OCI-M1 (cell line): ENCODE measurements around the gene ABL2.
"Not testable (repeated sequence)": the region's sequence is repeated elsewhere in the genome, so short reads cannot be mapped to it uniquely, and the experiment has no call there.

Experiments used
- DNase-seq: peaks from one replicate; lab custom pipeline; 2025; lab: John Stamatoyannopoulos, UW

The ABL2 gene

DNA sequence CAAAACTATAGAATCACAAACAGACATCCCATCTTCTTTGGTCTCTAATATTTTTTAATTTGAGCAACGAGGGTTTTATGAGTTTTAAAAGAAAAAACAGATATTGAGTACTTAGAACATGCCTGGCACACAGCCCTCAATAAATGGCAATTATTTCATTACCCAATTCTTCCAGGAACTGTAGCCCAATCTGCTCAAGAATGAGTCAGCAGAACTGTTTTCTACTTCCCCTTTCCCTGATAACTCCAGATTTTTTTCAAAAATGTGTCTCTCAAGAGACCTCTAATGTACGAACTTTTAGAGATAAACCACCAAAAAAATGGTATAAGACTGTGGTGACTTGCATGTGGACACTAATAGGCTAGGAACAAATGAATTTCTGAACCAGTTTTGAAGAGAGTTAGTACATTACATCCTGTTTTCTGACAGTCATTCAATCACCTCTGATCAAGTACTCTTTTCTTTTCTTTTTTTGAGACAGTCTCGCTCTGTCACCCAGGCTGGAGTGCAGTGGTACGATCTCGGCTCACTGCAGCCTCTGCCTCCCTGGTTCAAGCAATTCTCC, 11.5 kb downstream of the ABL2 start:
- peak; percentile 98 for DNase-seq

DNA sequence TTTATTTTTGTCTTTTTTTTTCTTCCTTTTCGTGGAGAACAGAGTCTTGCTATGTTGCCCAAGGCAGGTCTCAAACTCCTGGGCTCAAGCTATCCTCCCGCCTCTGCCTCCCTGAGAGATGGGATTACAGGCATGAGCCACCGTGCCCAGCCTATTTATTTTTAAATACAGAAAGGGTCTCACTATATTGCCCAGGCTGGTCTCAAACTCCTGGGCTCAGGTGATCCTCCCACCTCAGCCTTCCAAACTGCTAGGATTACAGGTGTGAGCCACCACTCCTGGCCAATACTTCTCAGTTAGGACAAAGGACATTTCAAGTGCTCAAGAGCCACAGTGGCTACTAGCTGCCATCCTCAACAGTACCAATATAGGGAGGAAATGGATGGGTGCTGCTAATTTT, 16.2 kb downstream of the ABL2 start:
- DNase-seq = not testable (repeated sequence)

DNA sequence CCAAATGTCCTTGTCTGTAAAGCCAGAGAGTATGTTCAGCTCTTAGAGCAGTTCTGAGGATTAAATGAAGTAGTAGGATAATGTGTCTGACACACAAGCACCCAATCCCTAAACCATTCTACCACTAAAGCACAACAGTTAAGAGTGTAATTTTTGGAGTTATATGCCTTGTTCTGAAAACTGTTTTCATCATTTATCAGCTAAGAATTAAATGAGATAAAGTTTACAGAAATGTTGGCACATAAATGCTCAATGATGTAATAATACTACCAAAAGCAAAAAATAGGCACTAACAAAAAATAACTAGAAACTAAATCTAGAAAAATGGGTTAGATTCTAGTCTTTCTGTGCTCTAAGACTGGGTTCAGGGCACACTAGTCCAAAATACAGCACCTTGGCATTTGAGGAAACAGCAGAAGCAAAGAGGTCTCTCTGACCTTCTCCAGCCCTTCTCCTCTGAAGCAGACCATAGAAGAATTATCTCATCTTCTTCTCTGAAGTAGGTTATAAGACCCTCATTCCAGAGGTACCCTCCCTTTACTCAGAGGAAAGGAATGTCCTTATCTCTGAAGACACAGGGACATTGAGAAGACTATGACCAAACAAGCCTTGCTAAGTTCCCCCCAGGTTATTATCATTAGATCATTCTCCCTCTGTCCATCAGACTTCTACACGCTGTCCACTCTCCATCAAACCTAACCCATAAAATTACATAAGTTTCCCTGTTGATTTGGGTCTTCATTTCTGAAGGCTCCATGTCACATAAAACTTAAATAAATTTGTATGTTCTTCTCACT, 20.6 kb downstream of the ABL2 start:
- no peak for DNase-seq

DNA sequence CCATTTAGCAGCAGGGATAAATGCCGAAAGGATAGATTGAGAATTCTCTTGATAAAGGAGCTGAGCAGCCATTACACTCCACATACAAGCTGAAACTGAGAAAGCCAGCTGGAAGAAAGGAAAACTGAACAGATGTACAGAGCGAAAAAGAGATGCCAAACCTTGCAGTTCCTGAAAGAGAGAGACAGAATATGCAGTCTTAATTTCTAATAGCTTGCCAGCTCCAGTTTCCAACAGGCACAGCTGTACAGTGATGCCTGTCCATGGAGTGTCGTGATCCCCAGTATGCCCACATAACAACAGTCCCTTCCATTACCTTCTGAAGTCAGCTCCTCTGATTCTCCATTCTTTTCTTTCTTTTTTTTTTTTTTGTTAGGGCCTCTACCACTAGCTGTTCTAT, 22.7 kb downstream of the ABL2 start:
- no peak for DNase-seq

DNA sequence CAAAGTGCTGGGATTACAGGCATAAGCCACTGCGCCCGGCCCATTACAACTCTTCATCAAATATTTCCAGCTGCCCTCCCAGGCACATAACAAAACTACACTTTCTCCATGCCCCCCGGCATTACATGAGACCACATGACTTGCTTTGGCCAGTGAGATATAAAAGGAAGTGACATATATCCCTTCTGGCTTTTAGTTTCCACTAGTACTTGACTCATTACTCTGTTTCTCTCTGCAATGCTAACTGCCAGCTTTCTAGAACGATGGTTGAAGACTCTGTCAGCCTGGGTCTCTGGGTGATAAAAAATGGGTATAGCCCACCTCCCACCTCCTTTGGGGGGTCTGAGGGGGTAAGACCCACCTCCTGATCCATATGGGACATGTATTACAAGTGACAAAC, 24.2 kb downstream of the ABL2 start:
- DNase-seq = peak; percentile 36

DNA sequence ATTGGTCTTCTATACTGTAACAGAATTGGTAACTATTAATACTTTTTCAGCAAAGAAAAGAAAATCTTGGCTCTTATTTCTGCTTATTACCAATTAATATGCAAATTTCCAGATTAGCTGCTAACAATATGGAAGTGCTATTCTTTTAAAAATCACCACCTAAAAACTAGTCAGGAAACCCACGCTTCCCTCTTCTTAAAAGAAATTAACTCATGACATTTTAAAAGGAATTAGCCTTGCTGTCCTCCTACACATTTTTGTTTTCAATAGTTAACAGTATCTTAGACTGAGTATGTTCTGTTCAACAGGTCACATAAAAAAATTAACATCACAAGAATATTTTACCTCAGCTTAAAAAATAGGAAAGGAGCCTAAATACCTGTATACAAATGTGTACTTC, 27.3 kb downstream of the ABL2 start:
- no peak for DNase-seq

DNA sequence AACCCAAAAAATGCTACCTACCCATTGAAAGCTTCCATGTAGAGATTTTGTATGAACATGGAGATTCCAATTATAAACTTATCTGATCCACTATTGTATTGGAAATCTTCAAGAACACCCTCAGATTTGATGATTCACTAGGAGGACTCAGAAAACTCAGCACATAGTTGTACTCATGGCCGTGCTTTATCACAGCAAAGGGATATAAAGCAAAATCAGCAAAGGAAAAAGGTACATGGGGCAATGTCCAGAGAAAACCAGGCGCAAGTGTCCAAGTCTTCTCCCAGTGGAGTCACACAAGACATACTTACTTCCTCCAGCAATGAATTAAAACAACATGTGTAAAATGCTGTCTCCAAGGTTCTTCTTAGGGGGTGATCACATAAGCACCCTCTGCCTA, 28.9 kb downstream of the ABL2 start:
- no peak for DNase-seq

DNA sequence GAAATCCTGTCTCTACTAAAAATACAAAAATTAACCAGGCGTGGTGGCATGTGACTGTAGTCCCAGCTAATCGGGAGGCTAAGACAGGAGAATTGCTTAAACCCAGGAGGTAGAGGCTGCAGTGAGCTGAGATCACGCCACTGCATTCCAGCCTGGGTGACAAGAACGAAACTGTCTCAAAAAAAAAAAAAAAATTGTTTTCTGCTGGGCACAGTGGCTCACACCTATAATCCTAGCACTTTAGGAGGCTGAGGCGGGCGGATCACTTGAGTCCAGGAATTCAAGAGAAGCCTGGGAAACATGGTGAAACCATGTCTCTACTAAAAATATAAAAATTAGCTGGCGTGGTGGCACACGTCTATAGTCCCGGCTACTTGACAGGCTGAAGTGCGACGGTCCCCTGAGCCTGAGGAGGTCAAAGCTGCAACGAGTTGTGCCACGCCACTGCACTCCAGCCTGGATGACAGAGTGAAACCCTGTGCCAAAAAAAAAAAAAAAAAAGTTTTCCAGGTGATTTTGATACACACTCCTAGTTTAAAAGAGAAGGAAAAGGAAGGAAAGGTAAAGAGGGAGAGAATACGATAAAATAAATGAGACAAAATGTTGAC, 31.7 kb downstream of the ABL2 start:
- no peak for DNase-seq

DNA sequence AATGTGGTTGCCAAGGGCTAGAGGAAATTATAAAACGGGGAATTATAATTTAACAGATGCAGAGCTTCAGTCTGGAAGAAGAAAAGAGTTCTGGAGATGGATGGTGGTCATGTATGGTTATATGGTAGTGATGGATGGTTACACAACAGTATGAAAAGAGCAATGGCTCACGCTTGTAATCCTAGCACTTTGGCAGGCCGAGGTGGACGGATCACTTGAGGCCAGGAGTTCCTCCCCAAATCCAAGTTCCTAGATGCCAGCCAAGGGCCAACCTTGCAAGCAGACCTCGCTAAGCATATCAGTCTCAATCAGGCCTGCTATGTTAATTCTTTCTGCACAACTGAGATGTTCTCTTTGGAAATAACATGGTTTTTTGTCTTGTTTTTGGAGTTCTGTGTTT, 33.6 kb downstream of the ABL2 start:
- DNase-seq = not testable (repeated sequence)

DNA sequence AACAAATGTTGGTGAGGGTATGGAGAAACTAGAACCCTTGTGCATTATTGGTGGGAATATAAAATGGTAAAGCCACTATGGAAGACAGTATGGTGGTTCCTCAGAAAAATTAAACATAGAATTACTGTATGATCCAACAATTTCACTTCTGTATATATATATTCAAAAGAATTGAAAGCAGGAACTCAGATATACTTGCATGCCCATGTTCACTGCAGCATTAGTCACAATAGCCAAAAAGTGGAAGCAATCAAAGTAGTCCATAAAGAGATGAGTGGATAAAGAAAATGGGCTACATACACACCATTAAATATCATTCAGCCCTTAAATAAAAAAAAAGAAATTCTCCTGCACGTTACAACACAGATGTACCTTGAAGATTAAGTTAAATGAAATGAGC, 34.1 kb downstream of the ABL2 start:
- no peak for DNase-seq

DNA sequence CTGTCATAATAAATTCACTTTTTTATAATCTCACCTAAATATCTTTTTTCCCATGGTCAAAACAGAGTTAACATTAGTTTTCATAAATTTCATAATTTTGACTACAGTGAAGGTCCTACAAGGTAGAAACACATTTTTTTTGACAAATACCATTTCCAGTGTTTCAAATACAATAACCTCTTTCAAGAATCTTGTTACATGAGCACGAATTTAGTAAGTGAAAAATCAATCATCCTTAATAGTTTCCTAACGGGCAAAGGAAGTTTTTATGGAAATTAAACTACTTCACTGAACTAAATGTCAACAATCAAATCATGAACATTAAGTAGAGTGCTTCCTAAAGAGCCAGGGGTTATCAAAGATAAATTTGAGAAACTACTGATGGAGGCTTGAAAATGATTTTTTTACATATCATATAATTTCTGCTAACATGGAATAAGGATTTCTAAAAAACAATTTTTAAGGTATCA, 35.4 kb downstream of the ABL2 start:
- DNase-seq = no peak

DNA sequence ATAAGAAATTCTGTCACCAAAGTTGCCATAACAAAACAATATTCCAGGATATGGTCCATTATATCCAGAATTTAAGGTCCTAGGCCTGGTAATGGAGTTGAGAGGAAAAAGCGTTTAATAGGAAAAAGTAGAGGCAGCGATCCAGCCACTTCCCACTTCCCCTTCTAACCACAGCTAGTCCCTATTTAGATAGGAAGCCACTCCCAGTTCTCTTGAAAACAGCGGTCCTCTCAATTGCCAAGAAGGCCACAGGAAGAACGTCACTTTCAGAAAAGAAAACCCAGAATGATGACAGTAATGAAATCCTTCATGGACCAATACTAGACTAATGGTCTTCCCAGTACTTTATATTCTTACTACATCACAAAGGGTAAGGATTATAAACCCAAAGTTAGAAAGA, 38.6 kb downstream of the ABL2 start:
- DNase-seq = peak; percentile 82

DNA sequence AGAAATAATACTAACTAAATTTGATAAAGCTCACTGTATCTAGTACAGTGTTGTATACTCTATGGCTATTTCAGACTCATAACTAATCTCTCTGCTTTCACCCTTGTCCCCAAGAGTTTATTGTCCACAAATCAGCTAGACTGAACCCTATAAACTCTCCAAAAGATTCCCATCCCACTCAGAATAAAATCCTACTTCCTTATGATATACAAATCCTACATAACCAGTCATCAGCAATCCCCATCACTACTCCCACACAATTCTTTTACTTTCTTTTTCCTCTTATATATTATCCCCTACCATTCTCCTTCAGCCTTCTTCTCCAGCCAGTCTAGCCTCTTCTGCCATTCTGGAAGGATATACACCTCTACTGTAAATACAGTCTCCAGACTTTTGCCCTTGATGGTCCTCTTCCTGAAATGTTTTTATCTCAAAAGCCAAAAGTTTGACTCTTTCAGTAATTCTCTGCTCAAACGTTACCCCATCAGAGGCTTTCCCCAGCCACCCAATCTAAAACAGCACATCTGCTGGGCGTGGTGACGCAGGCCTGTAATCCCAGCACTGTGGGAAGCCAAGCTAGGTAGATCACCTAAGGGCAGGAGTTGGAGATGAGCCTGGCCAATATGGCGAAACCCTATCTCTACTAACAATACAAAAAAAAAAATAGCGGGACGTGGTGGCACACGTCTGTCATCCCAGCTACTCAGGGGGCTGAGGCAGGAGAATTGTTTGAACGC, 41.6 kb downstream of the ABL2 start:
- DNase-seq = peak; percentile 27

DNA sequence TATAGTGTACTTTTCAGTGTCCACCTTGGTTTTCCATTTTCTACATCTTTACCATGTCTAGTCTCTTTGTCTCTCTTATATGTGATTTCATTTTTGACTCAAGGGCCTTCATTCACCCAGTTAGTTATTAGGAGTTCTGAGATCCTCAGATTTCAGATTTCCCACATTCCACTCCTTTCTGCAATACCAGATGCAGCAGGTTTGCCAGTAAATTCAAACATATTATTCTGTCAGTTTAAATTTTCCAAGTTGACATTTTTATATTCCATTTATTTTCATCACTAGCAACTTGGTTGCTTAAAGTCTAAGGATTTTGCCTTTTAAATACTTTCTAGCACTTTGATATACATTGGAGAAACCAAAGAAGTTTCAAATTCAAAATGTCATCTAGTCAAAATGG, 42.4 kb downstream of the ABL2 start:
- no peak for DNase-seq

DNA sequence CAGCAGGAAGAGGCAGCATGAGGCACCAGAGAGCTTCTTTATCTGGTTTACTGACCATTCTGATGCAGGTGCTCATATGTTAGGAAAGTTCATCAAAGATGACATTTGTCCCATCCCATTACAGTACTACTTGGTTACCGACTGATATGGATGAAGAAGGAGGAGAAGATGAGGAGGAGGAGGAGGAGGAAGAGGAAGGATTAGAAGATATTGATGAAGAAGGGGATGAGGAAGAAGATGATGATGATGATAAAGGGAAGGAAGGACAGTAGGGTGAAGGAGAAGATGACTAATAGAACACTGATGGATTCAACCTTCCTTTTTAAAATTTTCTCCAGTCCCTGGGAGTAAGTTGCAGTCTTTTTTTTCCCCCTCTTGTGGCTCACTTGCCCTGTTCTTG, 45.1 kb downstream of the ABL2 start:
- DNase-seq = no peak

DNA sequence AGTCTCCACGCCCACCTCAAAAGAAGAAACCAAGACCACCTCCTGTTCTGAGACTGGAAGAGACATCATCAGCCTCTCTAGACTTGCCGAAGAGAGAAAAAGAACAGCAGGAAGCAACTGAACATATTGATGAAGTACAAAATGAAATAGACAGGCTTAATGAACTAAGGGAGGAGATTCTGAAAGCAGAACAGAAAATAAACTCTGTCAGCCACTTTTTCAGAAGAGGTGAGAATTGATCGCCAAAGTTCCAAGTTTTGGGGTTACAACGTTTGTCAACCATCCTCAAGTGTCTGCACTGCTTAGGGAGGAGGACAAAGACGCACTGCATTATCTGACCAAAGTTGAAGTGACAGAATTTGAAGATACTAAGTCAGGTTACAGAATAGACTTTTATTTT, 45.6 kb downstream of the ABL2 start:
- DNase-seq = no peak

DNA sequence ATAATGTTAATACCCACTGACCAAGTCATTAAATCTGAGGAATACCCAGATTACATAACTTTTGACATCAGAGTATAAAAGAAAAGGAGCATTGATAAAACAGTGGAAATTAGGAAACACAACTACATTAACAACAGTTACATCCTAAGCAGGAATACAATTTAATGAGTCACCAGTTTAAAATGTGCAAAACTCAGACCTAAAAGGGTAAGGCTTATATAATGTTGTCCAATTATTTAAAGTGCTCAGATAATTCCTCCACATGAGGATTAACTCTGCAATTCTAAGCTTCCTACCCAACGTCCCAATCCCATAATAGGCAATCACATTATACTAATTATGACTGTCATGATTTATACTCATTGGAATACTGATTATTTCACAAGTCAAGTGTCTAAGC, 50.5 kb downstream of the ABL2 start:
- no peak for DNase-seq

DNA sequence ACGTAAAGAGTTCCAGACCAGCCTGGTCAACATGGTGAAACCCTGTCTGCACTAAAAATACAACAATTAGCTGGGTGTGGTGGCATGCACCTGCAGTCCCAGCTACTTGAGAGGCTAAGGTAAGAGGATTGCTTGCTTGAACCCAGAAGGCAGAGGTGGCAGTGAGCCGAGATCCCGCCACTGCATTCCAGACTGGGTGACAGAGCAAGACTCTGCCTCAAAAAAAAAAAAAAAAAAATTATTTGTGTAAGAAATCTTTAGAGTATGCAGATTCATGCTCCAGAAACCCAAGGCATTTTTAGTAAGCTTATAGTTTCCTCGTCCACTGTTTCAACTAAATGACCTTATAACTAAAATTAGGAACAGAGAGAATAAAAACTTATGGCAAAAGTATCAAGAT, 51.3 kb downstream of the ABL2 start:
- DNase-seq = no peak

DNA sequence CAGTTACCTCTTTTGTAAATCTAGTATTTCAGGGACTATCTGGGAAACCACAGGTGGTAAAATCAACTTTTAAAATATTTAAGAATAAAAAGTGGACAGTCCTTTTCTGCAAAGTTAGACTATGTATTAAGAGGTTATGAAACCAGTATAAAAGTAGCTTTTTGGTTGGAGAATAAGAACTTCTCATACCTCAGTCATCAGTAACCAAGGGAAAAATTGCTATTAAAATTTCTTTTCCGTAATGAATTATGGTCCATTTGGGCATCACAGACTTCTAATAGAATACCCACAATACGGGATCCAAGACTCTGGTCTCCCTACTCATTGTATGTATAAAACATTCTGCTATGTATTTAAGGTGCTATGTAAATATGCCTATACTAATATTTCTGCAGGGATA, 51.9 kb downstream of the ABL2 start:
- no peak for DNase-seq

DNA sequence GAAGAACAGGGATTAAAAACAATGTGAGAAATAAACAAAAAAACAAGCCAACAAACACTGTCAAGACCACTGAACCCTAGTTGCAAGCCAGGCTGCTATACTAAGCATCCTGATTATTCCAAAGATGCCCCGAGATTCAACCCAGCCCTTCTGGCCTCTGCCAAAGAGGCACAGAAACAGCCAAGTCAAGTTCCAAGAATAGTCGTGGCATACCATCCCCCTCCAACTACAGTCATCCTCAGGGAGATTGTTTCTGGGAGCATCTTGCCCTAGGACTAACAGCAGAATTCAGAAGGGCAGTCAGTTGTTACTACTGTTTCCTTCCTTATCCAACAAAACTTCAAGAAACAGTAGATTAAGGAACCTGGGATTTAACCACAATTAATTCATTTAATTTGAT, 52.3 kb downstream of the ABL2 start:
- DNase-seq = no peak

DNA sequence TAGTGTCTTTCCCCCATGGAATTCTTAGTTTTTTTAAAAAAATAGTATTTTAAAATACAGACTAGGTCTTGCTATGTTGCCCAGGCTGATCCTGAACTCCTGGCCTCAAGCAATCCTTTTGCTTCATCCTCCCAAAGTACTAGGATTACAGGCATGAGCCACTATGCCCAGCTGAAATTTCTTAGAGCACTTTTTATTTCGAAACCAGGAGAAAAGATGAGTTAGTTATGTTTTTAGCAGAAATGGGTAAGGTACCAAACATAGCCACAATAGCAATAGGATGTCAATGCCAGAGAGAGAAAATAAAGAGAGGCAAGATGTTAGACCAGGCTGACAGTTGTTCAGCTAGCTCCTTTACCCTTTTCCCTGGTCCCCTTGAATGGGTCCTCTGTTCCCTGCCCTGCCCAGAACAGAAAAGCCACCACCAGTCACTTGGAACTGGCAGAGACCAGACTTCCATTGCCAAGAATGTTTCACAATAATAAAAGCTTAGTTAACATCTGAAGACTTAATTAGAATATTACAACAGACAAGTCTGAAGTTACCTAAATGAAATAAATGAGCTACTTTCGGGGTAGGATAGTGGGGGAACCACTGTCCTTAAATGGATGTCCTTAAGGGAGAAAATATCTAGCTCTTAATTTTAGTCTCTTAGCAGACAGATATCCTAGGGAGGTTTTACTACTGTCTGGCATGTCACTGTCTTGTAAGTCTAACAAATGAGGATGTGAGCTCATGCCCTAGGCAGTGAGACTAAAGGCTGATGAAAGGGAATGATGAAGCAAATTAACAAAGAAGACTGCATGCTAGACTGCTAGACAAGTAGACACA, 54.3 kb downstream of the ABL2 start:
- DNase-seq = peak; percentile 56

DNA sequence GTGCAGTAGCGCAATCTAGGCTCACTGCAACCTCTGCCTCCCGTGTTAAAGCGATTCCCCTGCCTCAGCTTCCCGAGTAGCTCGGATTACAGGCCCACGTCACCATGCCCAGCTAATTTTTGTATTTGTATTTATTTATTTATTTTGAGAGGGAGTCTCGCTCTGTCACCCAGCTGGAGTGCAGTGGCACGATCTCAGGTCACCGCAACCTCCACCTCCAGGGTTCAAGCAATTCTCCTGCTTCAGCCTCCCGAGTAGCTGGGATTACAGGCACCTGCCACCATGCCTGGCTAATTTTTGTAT, 59.1 kb downstream of the ABL2 start:
- DNase-seq = not testable (repeated sequence)
